Endothelial cell of umbilical vein (primary cell): ENCODE data around the gene ADAMTS6. TPM values are rescaled to one million over a fixed set of nuclear protein-coding genes. Genes with fewer than 3 reads are reported as not detected.

ENCODE experiments used
- BruUV-seq: library from RNA; stranded (reverse); fragments of 400-500 nt; replicated peaks from 2 replicates; lab custom pipeline; 2021; lab: Mats Ljungman, UMichigan
- CTCF ChIA-PET: fragments of 300-600, 350-600 bp; sonication (Branson Sonifier 250); formaldehyde crosslinking; loops from one replicate; lab custom pipeline; 2021; ENCODE audit warnings: antibody characterized with exemption, inconsistent platforms; lab: Charles Lee
- POLR2A ChIA-PET: fragments of 300-600, 350-600 bp; sonication (Branson Sonifier 250); formaldehyde crosslinking; loops from one replicate; lab custom pipeline; 2021; ENCODE audit warnings: antibody characterized with exemption, inconsistent platforms; lab: Charles Lee
- DNase-seq: peaks from one replicate; pipeline ENCODE4 v3.0.0-alpha.2; 2011; ENCODE audit warnings: low read depth, low spot score
- FAIRE-seq: peaks from 2 replicates; lab custom pipeline; 2011; peaks lifted over from hg19 to GRCh38; lab: Jason Lieb, UNC
- H2AFZ ChIP-seq: 2 replicates; pipeline ENCODE4 v1.6.0; 2012; ENCODE audit warnings: low read depth, low read length, control low read depth, inconsistent platforms
- H3K27ac ChIP-seq: 2 replicates; pipeline ENCODE4 v1.5.1; 2011; ENCODE audit warnings: low read depth, mild to moderate bottlenecking, control low read depth, low read length, moderate library complexity; ENCODE audit not compliant: insufficient read depth
- H3K27me3 ChIP-seq, 2 experiments: 2 replicates each; pipeline versions ENCODE4 v1.6.0 to v1.6.1; 2011; ENCODE audit warnings: low read length in 2 of 2, mixed read lengths in 1 of 2; ENCODE audit not compliant: control insufficient read depth in 2 of 2, insufficient read depth in 2 of 2
- H3K36me3 ChIP-seq, 2 experiments: 2 replicates in 1 of 2; 3 replicates in 1 of 2; pipeline ENCODE4 v1.5.1; 2011; ENCODE audit warnings: low read length in 2 of 2, mild to moderate bottlenecking in 1 of 2, moderate library complexity in 1 of 2; ENCODE audit not compliant: control insufficient read depth in 2 of 2, insufficient read depth in 2 of 2; ENCODE audit errors: extremely low read depth in 1 of 2
- H3K4me1 ChIP-seq: 3 replicates; pipeline ENCODE4 v1.5.1; 2011; ENCODE audit warnings: mild to moderate bottlenecking, low read length; ENCODE audit not compliant: control insufficient read depth, insufficient read depth; ENCODE audit errors: extremely low read depth
- H3K4me2 ChIP-seq: 2 replicates; pipeline ENCODE4 v1.6.1; 2011; ENCODE audit warnings: low read length, control low read depth, mixed read lengths; ENCODE audit not compliant: insufficient read depth
- H3K4me3 ChIP-seq, 3 experiments: fragments of 200-600 bp in 1 of 3; sonication (generic), shearing (Covaris generic) in 1 of 3; replicated peaks in 1 of 3; 2 replicates each; pipeline ENCODE4 v1.5.1; 2011 to 2016; ENCODE audit warnings: control low read depth in 3 of 3, low read length in 3 of 3, mild to moderate bottlenecking in 2 of 3, inconsistent platforms in 1 of 3, low read depth in 1 of 3, moderate library complexity in 1 of 3; ENCODE audit not compliant: insufficient read depth in 1 of 3
- H3K79me2 ChIP-seq: 2 replicates; pipeline ENCODE4 v1.6.0; 2012; ENCODE audit warnings: low read length, inconsistent platforms; ENCODE audit not compliant: control insufficient read depth, insufficient read depth
- H3K9ac ChIP-seq: replicated peaks from 2 replicates; pipeline ENCODE3; 2011; ENCODE audit warnings: low read length, control low read depth; ENCODE audit not compliant: insufficient read depth; ENCODE audit errors: extremely low read depth
- H3K9me1 ChIP-seq: replicated peaks from 3 replicates; pipeline ENCODE4 v1.6.0; 2011; ENCODE audit warnings: mild to moderate bottlenecking, low read length; ENCODE audit not compliant: control insufficient read depth, insufficient read depth; ENCODE audit errors: extremely low read depth
- H3K9me3 ChIP-seq: replicated peaks from 2 replicates; pipeline ENCODE4 v1.5.1; 2012; ENCODE audit warnings: low read length, inconsistent platforms; ENCODE audit not compliant: control insufficient read depth, insufficient read depth
- H4K20me1 ChIP-seq: replicated peaks from 2 replicates; pipeline ENCODE3; 2011; ENCODE audit warnings: mild to moderate bottlenecking, low read length; ENCODE audit not compliant: control insufficient read depth, insufficient read depth; ENCODE audit errors: extremely low read depth
- CTCF ChIP-seq, 2 donors: IDR thresholded peaks; 1 replicate in 1 of 2; 2 replicates in 1 of 2; pipeline ENCODE4 v1.5.1; 2011; ENCODE audit warnings: low read length in 2 of 2, mild to moderate bottlenecking in 2 of 2, moderate library complexity in 2 of 2, control low read depth in 1 of 2, inconsistent platforms in 1 of 2, low read depth in 1 of 2; ENCODE audit not compliant: insufficient read depth in 1 of 2; ENCODE audit errors: extremely low read depth in 1 of 2
- EZH2 ChIP-seq: IDR thresholded peaks from 2 replicates; pipeline ENCODE4 v1.6.1; 2012; ENCODE audit warnings: borderline replicate concordance, low read depth, mild to moderate bottlenecking, moderate library complexity, low read length, inconsistent platforms; ENCODE audit not compliant: severe bottlenecking
- FOS ChIP-seq: IDR thresholded peaks from 2 replicates; pipeline ENCODE4 v1.6.1; 2011; ENCODE audit warnings: mild to moderate bottlenecking, low read length, moderate library complexity, borderline replicate concordance; ENCODE audit not compliant: insufficient read depth
- GATA2 ChIP-seq: IDR thresholded peaks from 2 replicates; pipeline ENCODE4 v1.7.0; 2011; ENCODE audit warnings: low read depth, mild to moderate bottlenecking, moderate library complexity, mixed read lengths, low read length; ENCODE audit not compliant: insufficient read length, insufficient read depth
- JUN ChIP-seq: IDR thresholded peaks from 2 replicates; pipeline ENCODE4 v1.6.1; 2011; ENCODE audit warnings: borderline replicate concordance, low read depth; ENCODE audit not compliant: insufficient read length, insufficient read depth
- MAX ChIP-seq: IDR thresholded peaks from 2 replicates; pipeline ENCODE4 v1.6.1; 2011; ENCODE audit not compliant: insufficient read depth, insufficient read length
- MYC ChIP-seq: IDR thresholded peaks from one replicate; pipeline ENCODE4 v1.6.1; 2011; ENCODE audit warnings: mild to moderate bottlenecking, low read depth, low read length
- POLR2A ChIP-seq: IDR thresholded peaks from 2 replicates; pipeline ENCODE4 v1.6.1; 2012; ENCODE audit warnings: low read depth, mild to moderate bottlenecking, control low read depth, low read length
- POLR2AphosphoS5 ChIP-seq: IDR thresholded peaks from 2 replicates; pipeline ENCODE4 v1.6.1; 2012; ENCODE audit warnings: low read depth, mild to moderate bottlenecking, control low read depth, low read length, moderate library complexity; ENCODE audit not compliant: insufficient read depth
- dilution Hi-C: fragments of 300-500 bp; cut with MboI; formaldehyde crosslinking; loops from one replicate; pipeline ENCODE4 v1.15.0; 2019; ENCODE audit warnings: low sequenced_read_pairs; ENCODE audit not compliant: extremely low pct_ligation_motif_present
- intact Hi-C: fragments of 100-400 bp; cut with micrococcal nuclease; formaldehyde crosslinking; loops from one replicate; pipeline ENCODE4 v1.10.0; 2022
- polyA plus RNA-seq, 4 experiments: library from polyadenylated mRNA; depleted of rRNA in 3 of 4; stranded (reverse) in 3 of 4; unstranded in 1 of 4; fragments of >200 nt; gene quantifications; 2 replicates each; pipeline versions ENCODE4 v1.2.1 to v1.2.3, GENCODE V29; 2011 to 2012; ENCODE audit warnings: missing spikeins in 1 of 4
- total RNA-seq: library from RNA; stranded (reverse); gene quantifications from 2 replicates; pipeline ENCODE4 v1.2.3, GENCODE V29; 2021

The ADAMTS6 gene
- total and polyA plus RNA-seq, 2 donors (not counting 3 experiments of a cell fraction or from before 2014, with no cell fraction given), result 20.4 to 43.4 TPM

GRCh38 chr5:65246741-65247140 lies 235.0 kb downstream of the ADAMTS6 start:
- TF ChIP-seq POLR2A (no peak), POLR2AphosphoS5 (no peak), MYC (no peak), FOS (no peak), MAX (no peak), EZH2 (no peak), JUN (no peak), CTCF (IDR thresholded peaks at IDR 0.05; ENCODE audit: extremely low read depth in 1 of 2, insufficient read depth in 1 of 2, low read depth in 1 of 2, low read length in 2 of 2) (no peak), GATA2 (no peak)
- Histone ChIP-seq H3K9me3 (no peaks in the 10 kb centered on the region), H3K79me2 (no peaks in the 10 kb centered on the region), H4K20me1 (no peaks in the 10 kb centered on the region), H3K27me3 (no peaks in the 10 kb centered on the region), H3K27ac (no peak overlapping the region), H3K9me1 (no peaks in the 10 kb centered on the region), H2AFZ (no peak overlapping the region), H3K9ac (no peak overlapping the region), H3K4me3 (no peak overlapping the region), H3K36me3 (peaks cover 0 to 5% of the 10 kb centered on the region in 2 experiments), H3K4me1 (peaks cover 10% of the 10 kb centered on the region), H3K4me2 (no peak overlapping the region)
- intact Hi-C loops (no loop called here), dilution Hi-C loops (no loop called here)
- no TSS peak for BruUV-seq
- CTCF ChIA-PET, result no interaction called here
- DNase-seq, result no peak
- POLR2A ChIA-PET, result no interaction called here
- FAIRE-seq, result no peak
